Measurements from ENCODE around the gene LAMA2.

- TF ChIP-seq POLR2A (IDR thresholded peaks at IDR 0.05; ENCODE audit: low read length) (no peak), GATA1 (IDR thresholded peaks at IDR 0.05; ENCODE audit: low read depth, low read length) (no peak)
Measured at GRCh38 chr6:129440691-129441090, 557.8 kb downstream of the LAMA2 start.

Measured in erythroblast (primary cell).